ENCODE measurements around the gene DIS3L2. TPM values are rescaled to one million over a fixed set of nuclear protein-coding genes. Genes with fewer than 3 reads are reported as not detected.

DIS3L2 gene
- total and polyA plus RNA-seq, 2 donors: 16.3 to 21.6 TPM

GRCh38 chr2:232232915-232233314, 271.4 kb downstream of the DIS3L2 start:
- WGBS: 96% methylated on average over 2 of the region's 2 CpGs
- Histone ChIP-seq H3K27ac (ENCODE audit: low read depth in 1 of 2, low read length in 1 of 2) (peak overlapping the region; percentile 36 to 56), H3K4me1 (ENCODE audit: control insufficient read depth in 2 of 2, insufficient read depth in 2 of 2, low read length in 2 of 2) (peaks cover 70 to 93% of the 10 kb centered on the region in 2 donors)

GRCh38 chr2:232234922-232235615, 273.6 kb downstream of the DIS3L2 start:
- Histone ChIP-seq H3K36me3 (ENCODE audit: control insufficient read depth in 2 of 2, insufficient read depth in 2 of 2, low read length in 1 of 2) (peaks cover 0 to 7% of the 10 kb centered on the region in 2 donors), H3K4me1 (ENCODE audit: control insufficient read depth in 2 of 2, insufficient read depth in 2 of 2, low read length in 2 of 2) (peaks cover 91 to 100% of the 10 kb centered on the region in 2 donors), H3K27me3 (ENCODE audit: control insufficient read depth in 2 of 2, insufficient read depth in 1 of 2, low read length in 1 of 2) (no peaks in the 10 kb centered on the region), H3K9me3 (ENCODE audit: control insufficient read depth in 2 of 2, insufficient read depth in 1 of 2, low read length in 1 of 2) (no peaks in the 10 kb centered on the region), H3K27ac (ENCODE audit: low read depth in 1 of 2, low read length in 1 of 2) (peak overlapping the region; percentile 80 to 88), H3K4me3 (ENCODE audit: low read length in 2 of 2) (no peak overlapping the region)
- WGBS: 68% methylated on average over 4 of the region's 4 CpGs
- peak in 1 of 9 donors; percentile 39 for DNase-seq (ENCODE audit: low read depth in 6 of 9, low spot score in 9 of 9)

More at GRCh38 chr2:232232915-232233314, 271.4 kb downstream of the DIS3L2 start:
- no peaks in the 10 kb centered on the region for H3K27me3 ChIP-seq (ENCODE audit: control insufficient read depth in 2 of 2, insufficient read depth in 1 of 2, low read length in 1 of 2)
- H3K4me3 ChIP-seq (ENCODE audit: low read length in 2 of 2): no peak overlapping the region
- H3K36me3 ChIP-seq (ENCODE audit: control insufficient read depth in 2 of 2, insufficient read depth in 2 of 2, low read length in 1 of 2): peaks cover 0 to 7% of the 10 kb centered on the region in 2 donors
- no peak for DNase-seq (ENCODE audit: low read depth in 6 of 9, low spot score in 9 of 9)
- no peaks in the 10 kb centered on the region for H3K9me3 ChIP-seq (ENCODE audit: control insufficient read depth in 2 of 2, insufficient read depth in 1 of 2, low read length in 1 of 2)

- 79% methylated on average over 5 of the region's 5 CpGs for WGBS
- Histone ChIP-seq H3K27me3 (ENCODE audit: control insufficient read depth in 2 of 2, insufficient read depth in 1 of 2, low read length in 1 of 2) (no peaks in the 10 kb centered on the region), H3K9me3 (ENCODE audit: control insufficient read depth in 2 of 2, insufficient read depth in 1 of 2, low read length in 1 of 2) (no peaks in the 10 kb centered on the region), H3K4me3 (ENCODE audit: low read length in 2 of 2) (no peak overlapping the region), H3K36me3 (ENCODE audit: control insufficient read depth in 2 of 2, insufficient read depth in 2 of 2, low read length in 1 of 2) (peaks cover 0 to 7% of the 10 kb centered on the region in 2 donors), H3K4me1 (ENCODE audit: control insufficient read depth in 2 of 2, insufficient read depth in 2 of 2, low read length in 2 of 2) (peaks cover 91 to 100% of the 10 kb centered on the region in 2 donors), H3K27ac (ENCODE audit: low read depth in 1 of 2, low read length in 1 of 2) (peak overlapping the region; percentile 58 to 88)
- DNase-seq (ENCODE audit: low read depth in 6 of 9, low spot score in 9 of 9): peak in 1 of 9 donors; percentile 61
Observed at GRCh38 chr2:232235716-232236115, 274.2 kb downstream of the DIS3L2 start.

- H3K4me3 ChIP-seq (ENCODE audit: low read length in 2 of 2): no peak overlapping the region
- H3K27me3 ChIP-seq (ENCODE audit: control insufficient read depth in 2 of 2, insufficient read depth in 1 of 2, low read length in 1 of 2): no peaks in the 10 kb centered on the region
- peaks cover 0 to 7% of the 10 kb centered on the region in 2 donors for H3K36me3 ChIP-seq (ENCODE audit: control insufficient read depth in 2 of 2, insufficient read depth in 2 of 2, low read length in 1 of 2)
- peak in 1 of 9 donors; percentile 41 for DNase-seq (ENCODE audit: low read depth in 6 of 9, low spot score in 9 of 9)
- H3K4me1 ChIP-seq (ENCODE audit: control insufficient read depth in 2 of 2, insufficient read depth in 2 of 2, low read length in 2 of 2): peaks cover 91 to 100% of the 10 kb centered on the region in 2 donors
- H3K9me3 ChIP-seq (ENCODE audit: control insufficient read depth in 2 of 2, insufficient read depth in 1 of 2, low read length in 1 of 2): no peaks in the 10 kb centered on the region
- H3K27ac ChIP-seq (ENCODE audit: low read depth in 1 of 2, low read length in 1 of 2): peak overlapping the region; percentile 55 to 88
Observed at GRCh38 chr2:232236200-232236599, 274.7 kb downstream of the DIS3L2 start.

GRCh38 chr2:232237464-232237863, 276.0 kb downstream of the DIS3L2 start:
- Histone ChIP-seq H3K4me3 (ENCODE audit: low read length in 2 of 2) (no peak overlapping the region), H3K9me3 (ENCODE audit: control insufficient read depth in 2 of 2, insufficient read depth in 1 of 2, low read length in 1 of 2) (no peaks in the 10 kb centered on the region), H3K4me1 (ENCODE audit: control insufficient read depth in 2 of 2, insufficient read depth in 2 of 2, low read length in 2 of 2) (peaks cover 86 to 92% of the 10 kb centered on the region in 2 donors), H3K27ac (ENCODE audit: low read depth in 1 of 2, low read length in 1 of 2) (peak overlapping the region; percentile 88 to 93), H3K36me3 (ENCODE audit: control insufficient read depth in 2 of 2, insufficient read depth in 2 of 2, low read length in 1 of 2) (peaks cover 0 to 7% of the 10 kb centered on the region in 2 donors), H3K27me3 (ENCODE audit: control insufficient read depth in 2 of 2, insufficient read depth in 1 of 2, low read length in 1 of 2) (no peaks in the 10 kb centered on the region)
- DNase-seq (ENCODE audit: low read depth in 6 of 9, low spot score in 9 of 9): peak; percentile 80 to 96 (median 92)
- 6% methylated on average over 5 of the region's 5 CpGs for WGBS

GRCh38 chr2:232238108-232238507, 276.6 kb downstream of the DIS3L2 start:
- H3K9me3 ChIP-seq (ENCODE audit: control insufficient read depth in 2 of 2, insufficient read depth in 1 of 2, low read length in 1 of 2): no peaks in the 10 kb centered on the region
- H3K4me3 ChIP-seq (ENCODE audit: low read length in 2 of 2): peak overlapping the region in 1 of 2 donors; percentile 3
- peaks cover 0 to 5% of the 10 kb centered on the region in 2 donors for H3K36me3 ChIP-seq (ENCODE audit: control insufficient read depth in 2 of 2, insufficient read depth in 2 of 2, low read length in 1 of 2)
- no peaks in the 10 kb centered on the region for H3K27me3 ChIP-seq (ENCODE audit: control insufficient read depth in 2 of 2, insufficient read depth in 1 of 2, low read length in 1 of 2)
- H3K27ac ChIP-seq (ENCODE audit: low read depth in 1 of 2, low read length in 1 of 2): peak overlapping the region; percentile 88 to 93
- peaks cover 82 to 92% of the 10 kb centered on the region in 2 donors for H3K4me1 ChIP-seq (ENCODE audit: control insufficient read depth in 2 of 2, insufficient read depth in 2 of 2, low read length in 2 of 2)
- peak in 2 of 9 donors; percentile 40 to 73 for DNase-seq (ENCODE audit: low read depth in 6 of 9, low spot score in 9 of 9)
- 92% methylated on average over 2 of the region's 2 CpGs for whole genome bisulfite sequencing

- peak overlapping the region; percentile 88 to 93 for H3K27ac ChIP-seq (ENCODE audit: low read depth in 1 of 2, low read length in 1 of 2)
- H3K4me3 ChIP-seq (ENCODE audit: low read length in 2 of 2): peak overlapping the region; percentile 2 to 3
- H3K27me3 ChIP-seq (ENCODE audit: control insufficient read depth in 2 of 2, insufficient read depth in 1 of 2, low read length in 1 of 2): no peaks in the 10 kb centered on the region
- H3K9me3 ChIP-seq (ENCODE audit: control insufficient read depth in 2 of 2, insufficient read depth in 1 of 2, low read length in 1 of 2): no peaks in the 10 kb centered on the region
- peak in 5 of 9 donors; percentile 57 to 83 (median 65) for DNase-seq (ENCODE audit: low read depth in 6 of 9, low spot score in 9 of 9)
- 33% methylated on average over 6 of the region's 6 CpGs for WGBS
- H3K36me3 ChIP-seq (ENCODE audit: control insufficient read depth in 2 of 2, insufficient read depth in 2 of 2, low read length in 1 of 2): peaks cover 0 to under 1% of the 10 kb centered on the region in 2 donors
- H3K4me1 ChIP-seq (ENCODE audit: control insufficient read depth in 2 of 2, insufficient read depth in 2 of 2, low read length in 2 of 2): peaks cover 77 to 92% of the 10 kb centered on the region in 2 donors
Observed at GRCh38 chr2:232238596-232238995, 277.1 kb downstream of the DIS3L2 start.

GRCh38 chr2:232239951-232240681, 278.6 kb downstream of the DIS3L2 start:
- H3K27ac ChIP-seq (ENCODE audit: low read depth in 1 of 2, low read length in 1 of 2): peak overlapping the region; percentile 88 to 93
- peak in 1 of 9 donors; percentile 53 for DNase-seq (ENCODE audit: low read depth in 6 of 9, low spot score in 9 of 9)

GRCh38 chr2:232240906-232241305, 279.4 kb downstream of the DIS3L2 start:
- Histone ChIP-seq H3K4me3 (ENCODE audit: low read length in 2 of 2) (peak overlapping the region in 1 of 2 donors; percentile 6), H3K4me1 (ENCODE audit: control insufficient read depth in 2 of 2, insufficient read depth in 2 of 2, low read length in 2 of 2) (peaks cover 66 to 84% of the 10 kb centered on the region in 2 donors), H3K27me3 (ENCODE audit: control insufficient read depth in 2 of 2, insufficient read depth in 1 of 2, low read length in 1 of 2) (no peaks in the 10 kb centered on the region), H3K9me3 (ENCODE audit: control insufficient read depth in 2 of 2, insufficient read depth in 1 of 2, low read length in 1 of 2) (no peaks in the 10 kb centered on the region), H3K27ac (ENCODE audit: low read depth in 1 of 2, low read length in 1 of 2) (peak overlapping the region; percentile 10 to 88), H3K36me3 (ENCODE audit: control insufficient read depth in 2 of 2, insufficient read depth in 2 of 2, low read length in 1 of 2) (peaks cover 0 to 4% of the 10 kb centered on the region in 2 donors)
- 95% methylated on average over 10 of the region's 10 CpGs for WGBS
- DNase-seq (ENCODE audit: low read depth in 6 of 9, low spot score in 9 of 9): peak in 1 of 9 donors; percentile 40

More at GRCh38 chr2:232239951-232240681, 278.6 kb downstream of the DIS3L2 start:
- H3K4me1 ChIP-seq (ENCODE audit: control insufficient read depth in 2 of 2, insufficient read depth in 2 of 2, low read length in 2 of 2): peaks cover 66 to 88% of the 10 kb centered on the region in 2 donors
- no peaks in the 10 kb centered on the region for H3K9me3 ChIP-seq (ENCODE audit: control insufficient read depth in 2 of 2, insufficient read depth in 1 of 2, low read length in 1 of 2)
- H3K36me3 ChIP-seq (ENCODE audit: control insufficient read depth in 2 of 2, insufficient read depth in 2 of 2, low read length in 1 of 2): peaks cover 0 to 4% of the 10 kb centered on the region in 2 donors
- H3K27me3 ChIP-seq (ENCODE audit: control insufficient read depth in 2 of 2, insufficient read depth in 1 of 2, low read length in 1 of 2): no peaks in the 10 kb centered on the region
- WGBS: 94% methylated on average over 6 of the region's 6 CpGs
- no peak overlapping the region for H3K4me3 ChIP-seq (ENCODE audit: low read length in 2 of 2)
